H1 (cell line): ENCODE data around the gene FERMT1.

Source experiments
- EZH2 ChIP-seq: fragments of 200-600 bp; sonication (generic); IDR thresholded peaks from 2 replicates; pipeline ENCODE4 v1.7.1; 2012; ENCODE audit warnings: low read depth, mild to moderate bottlenecking, moderate library complexity, low read length, inconsistent platforms; ENCODE audit not compliant: severe bottlenecking
- POLR2A ChIP-seq, 2 experiments: IDR thresholded peaks; 1 replicate in 1 of 2; 2 replicates in 1 of 2; pipeline ENCODE4 v1.6.1; 2011; ENCODE audit warnings: low read depth in 2 of 2, low read length in 2 of 2, mild to moderate bottlenecking in 2 of 2; ENCODE audit errors: control extremely low read depth in 1 of 2

DNA sequence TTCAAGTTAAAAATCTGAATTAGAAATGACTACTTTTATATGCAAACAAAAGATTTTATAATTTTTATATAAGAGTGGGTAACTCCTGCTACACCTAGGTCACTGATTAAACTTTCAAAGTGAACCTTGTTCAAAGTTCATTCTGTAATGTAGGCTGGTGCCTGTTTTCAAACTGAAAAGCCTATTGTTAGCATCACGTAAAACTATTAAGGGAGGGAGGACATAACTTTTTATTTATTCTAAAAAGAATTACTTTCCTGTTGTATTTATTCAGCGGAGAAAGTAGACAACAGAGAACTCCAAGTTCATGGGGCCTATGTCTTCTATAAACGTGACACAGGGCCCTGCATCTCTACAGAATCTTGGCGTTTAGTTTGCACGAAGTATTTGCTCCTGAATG, 27.4 kb downstream of the FERMT1 start:
- TF ChIP-seq EZH2 (no peak), POLR2A (IDR thresholded peaks at IDR 0.05; ENCODE audit: control extremely low read depth in 1 of 2, low read depth in 2 of 2, low read length in 2 of 2) (no peak)
